GM12878 (cell line): ENCODE data around the gene CLDN16. TPM values are rescaled to one million over a fixed set of nuclear protein-coding genes. Genes with fewer than 3 reads are reported as not detected.

Experiments used
- ATAC-seq: fragments of 200-7000 bp; cut with Tn5 transposase; 3 replicates; pipeline ENCODE4 v1.9.1; 2020; ENCODE audit warnings: mild to moderate bottlenecking, moderate library complexity
- BruUV-seq: library from RNA; stranded (reverse); fragments of 400-500 nt; replicated peaks from 2 replicates; lab custom pipeline; 2021; lab: Mats Ljungman, UMichigan
- CTCF ChIA-PET: fragments of 300-600 bp; sonication (Branson Sonifier 250); formaldehyde crosslinking; extraction: SDS; loops from one replicate; lab custom pipeline; 2021; ENCODE audit warnings: inconsistent platforms; lab: Yijun Ruan, JAX
- POLR2A ChIA-PET: fragments of 350-600 bp; formaldehyde crosslinking; extraction: SDS; loops from one replicate; lab custom pipeline; 2021; ENCODE audit warnings: inconsistent platforms; lab: Charles Lee
- RAD21 ChIA-PET: fragments of 300-600 bp; sonication (Branson Sonifier 250); formaldehyde crosslinking; loops from one replicate; lab custom pipeline; 2023; ENCODE audit warnings: antibody characterized with exemption; ENCODE audit not compliant: unreplicated experiment; lab: Charles Lee
- SMC1A ChIA-PET: fragments of 300-600 bp; sonication (Branson Sonifier 250); formaldehyde crosslinking; loops from one replicate; lab custom pipeline; 2023; ENCODE audit not compliant: unreplicated experiment, uncharacterized antibody; lab: Charles Lee
- DNase-seq: peaks from one replicate; pipeline ENCODE4 v3.0.0-alpha.2; 2011; ENCODE audit warnings: low read depth, low spot score
- FAIRE-seq: peaks from 3 replicates; lab custom pipeline; 2011; peaks lifted over from hg19 to GRCh38; lab: Jason Lieb, UNC
- H2AFZ ChIP-seq: 2 replicates; pipeline ENCODE4 v1.6.0; 2011; ENCODE audit warnings: low read depth, low read length, control low read depth; ENCODE audit not compliant: control insufficient read depth
- H3K27ac ChIP-seq: 2 replicates; pipeline ENCODE4 v1.5.1; 2011; ENCODE audit warnings: control low read depth; ENCODE audit not compliant: control insufficient read depth, insufficient read depth
- H3K27me3 ChIP-seq, 2 experiments: replicated peaks in 1 of 2; 2 replicates each; pipeline versions ENCODE4 v1.6.0 to v1.6.1; 2011; ENCODE audit warnings: low read length in 1 of 2; ENCODE audit not compliant: control insufficient read depth in 2 of 2, insufficient read depth in 2 of 2
- H3K36me3 ChIP-seq, 2 experiments: 2 replicates each; pipeline ENCODE4 v1.5.1; 2011; ENCODE audit warnings: low read length in 1 of 2; ENCODE audit not compliant: control insufficient read depth in 2 of 2, insufficient read depth in 2 of 2
- H3K4me1 ChIP-seq: 2 replicates; pipeline ENCODE4 v1.6.1; 2011; ENCODE audit warnings: mild to moderate bottlenecking, low read length, moderate library complexity, mixed read lengths; ENCODE audit not compliant: control insufficient read depth, insufficient read depth
- H3K4me2 ChIP-seq: 2 replicates; pipeline ENCODE4 v1.6.0; 2011; ENCODE audit warnings: control low read depth; ENCODE audit not compliant: control insufficient read depth, insufficient read depth
- H3K4me3 ChIP-seq: fragments of 200-600 bp; sonication (generic); 2 replicates; pipeline ENCODE4 v1.5.1; 2016
- H3K79me2 ChIP-seq: 2 replicates; pipeline ENCODE4 v1.6.0; 2011; ENCODE audit warnings: low read length; ENCODE audit not compliant: control insufficient read depth, insufficient read depth
- H3K9ac ChIP-seq: 2 replicates; pipeline ENCODE4 v1.8.0; 2011; ENCODE audit warnings: low read length, control low read depth, mixed read lengths; ENCODE audit not compliant: control insufficient read depth, insufficient read depth
- H3K9me3 ChIP-seq: replicated peaks from 3 replicates; pipeline ENCODE4 v1.5.1; 2011; ENCODE audit warnings: mild to moderate bottlenecking, low read length; ENCODE audit not compliant: control insufficient read depth, insufficient read depth
- H4K20me1 ChIP-seq: 2 replicates; pipeline ENCODE4 v1.6.0; 2011; ENCODE audit not compliant: control insufficient read depth, insufficient read depth
- ATF7 ChIP-seq: fragments of 450-650 bp; IDR thresholded peaks from 2 replicates; pipeline ENCODE4 v1.6.1; 2016; ENCODE audit warnings: low read depth, mild to moderate bottlenecking
- CEBPB ChIP-seq, 2 experiments: fragments of 150-350 bp in 1 of 2; IDR thresholded peaks; 2 replicates each; pipeline ENCODE4 v1.6.1; 2012 to 2014; ENCODE audit warnings: low read depth in 2 of 2, low read length in 2 of 2, borderline replicate concordance in 1 of 2, inconsistent platforms in 1 of 2
- GATAD2B ChIP-seq: fragments of 450-650 bp; conservative IDR thresholded peaks from 2 replicates; pipeline ENCODE4 v1.6.1; 2017; ENCODE audit warnings: low read depth, mild to moderate bottlenecking, moderate library complexity
- HDAC2 ChIP-seq: fragments of 200-600 bp; sonication (generic); IDR thresholded peaks from 2 replicates; pipeline ENCODE4 v1.6.1; 2017
- KAT2A ChIP-seq: conservative IDR thresholded peaks from 2 replicates; pipeline ENCODE4 v1.6.1; 2011; ENCODE audit warnings: low read depth, low read length; ENCODE audit not compliant: control insufficient read depth
- KDM1A ChIP-seq: fragments of 200-600 bp; sonication (generic); IDR thresholded peaks from 2 replicates; pipeline ENCODE4 v1.6.1; 2016; ENCODE audit warnings: borderline replicate concordance
- MEF2B ChIP-seq: fragments of 450-650 bp; IDR thresholded peaks from 2 replicates; pipeline ENCODE4 v1.6.1; 2018; ENCODE audit warnings: mild to moderate bottlenecking, moderate library complexity; ENCODE audit not compliant: partially characterized antibody, poor library complexity, severe bottlenecking
- NFYA ChIP-seq: IDR thresholded peaks from 2 replicates; pipeline ENCODE4 v1.6.1; 2011; ENCODE audit warnings: low read depth, mild to moderate bottlenecking, low read length, improper control_type of control experiment, borderline replicate concordance
- RELA ChIP-seq: fragments of 450-650 bp; IDR thresholded peaks from 2 replicates; pipeline ENCODE4 v1.8.0; 2014; ENCODE audit warnings: borderline replicate concordance; ENCODE audit not compliant: partially characterized antibody
- SIX5 ChIP-seq: IDR thresholded peaks from 2 replicates; pipeline ENCODE4 v1.6.1; 2011; ENCODE audit warnings: mild to moderate bottlenecking, low read depth, low read length, moderate library complexity; ENCODE audit not compliant: severe bottlenecking
- SREBF2 ChIP-seq: IDR thresholded peaks from 2 replicates; pipeline ENCODE4 v1.6.1; 2012; ENCODE audit warnings: mild to moderate bottlenecking, low read length
- SUZ12 ChIP-seq: fragments of 200-600 bp; sonication (generic); IDR thresholded peaks from one replicate; pipeline ENCODE4 v1.6.1; 2018; ENCODE audit warnings: antibody characterized with exemption, mild to moderate bottlenecking; ENCODE audit not compliant: unreplicated experiment
- ZNF24 ChIP-seq: fragments of 450-650 bp; IDR thresholded peaks from 2 replicates; pipeline ENCODE4 v1.6.1; 2017; ENCODE audit warnings: antibody characterized with exemption, mild to moderate bottlenecking
- ZNF274 ChIP-seq: IDR thresholded peaks from one replicate; pipeline ENCODE4 v1.8.0; 2011; ENCODE audit not compliant: insufficient read length, insufficient read depth
- ZNF384 ChIP-seq: IDR thresholded peaks from 2 replicates; pipeline ENCODE4 v1.6.1; 2012; ENCODE audit warnings: low read depth, mild to moderate bottlenecking, low read length, improper control_type of control experiment, borderline replicate concordance
- WGBS: methylation state at CpG from one replicate; pipeline ENCODE4 v1.1.6; 2016; ENCODE audit warnings: low lambda C conversion rate; ENCODE audit not compliant: insufficient replicate concordance, insufficient coverage; ENCODE audit errors: missing lambda C conversion rate; 5-methylcytosine and 5-hydroxymethylcytosine counted together
- in situ Hi-C: fragments of 300-500 bp; cut with MboI; formaldehyde crosslinking; loops from 9 replicates; pipeline ENCODE4 v1.14.3; 2018; ENCODE audit warnings: mixed read lengths
- intact Hi-C: fragments of 100-400 bp; cut with micrococcal nuclease; formaldehyde crosslinking; loops from one replicate; pipeline ENCODE4 v1.14.2; 2022; ENCODE audit not compliant: unreplicated experiment
- polyA plus RNA-seq, 11 experiments: library from polyadenylated mRNA; depleted of rRNA in 4 of 11; unstranded in 6 of 11; stranded (reverse) in 5 of 11; fragments of >200 nt; fragmentation: Nextera tagmentation in 4 of 11; fragmentation: Illumina TruSeq in 1 of 11; extraction: Ambion mirVana in 4 of 11; extraction: Trizol in 1 of 11; gene quantifications; 1 replicate in 1 of 11; 2 replicates in 10 of 11; pipeline versions ENCODE4 v1.2.1 to v1.2.3, GENCODE V29; 2011 to 2016; ENCODE audit warnings: inconsistent platforms in 2 of 11, missing spikeins in 2 of 11, low read depth in 1 of 11
- total RNA-seq, 4 experiments: library from RNA; depleted of rRNA in 3 of 4; stranded (reverse); fragments of >200 nt in 3 of 4; fragmentation: Illumina TruSeq in 1 of 4; extraction: Trizol in 1 of 4; gene quantifications; 2 replicates each; pipeline versions ENCODE4 v1.2.1 to v1.2.3, GENCODE V29; 2013 to 2021
- TF ChIP-seq, protein P1 (sequence below): IDR thresholded peaks from 2 replicates; pipeline ENCODE4 v1.6.1; 2011; ENCODE audit warnings: borderline replicate concordance, low read depth, mild to moderate bottlenecking, moderate library complexity, low read length; ENCODE audit not compliant: insufficient read depth, poor library complexity, severe bottlenecking
- TF ChIP-seq, protein P2 (sequence below): fragments of 450-650 bp; formaldehyde crosslinking; IDR thresholded peaks from 2 replicates; pipeline ENCODE4 v1.4.0; 2022; ENCODE audit warnings: mild to moderate bottlenecking, moderate library complexity
- TF ChIP-seq, protein P3 (sequence below), 3 experiments: IDR thresholded peaks in 2 of 3; conservative IDR thresholded peaks in 1 of 3; 2 replicates each; pipeline ENCODE4 v1.5.1; 2011; ENCODE audit warnings: low read depth in 3 of 3, low read length in 3 of 3, mild to moderate bottlenecking in 3 of 3, control low read depth in 2 of 3, moderate library complexity in 2 of 3, inconsistent platforms in 1 of 3, mixed read lengths in 1 of 3; ENCODE audit not compliant: control insufficient read depth in 2 of 3, insufficient read depth in 1 of 3; ENCODE audit errors: extremely low read depth in 1 of 3

The CLDN16 gene
- total and polyA plus RNA-seq, 10 of the 15 experiments (the other 5 are each of a cell fraction or from before 2014, with no cell fraction given), result 3.2 to 26.6 (median 4.0) TPM

DNA sequence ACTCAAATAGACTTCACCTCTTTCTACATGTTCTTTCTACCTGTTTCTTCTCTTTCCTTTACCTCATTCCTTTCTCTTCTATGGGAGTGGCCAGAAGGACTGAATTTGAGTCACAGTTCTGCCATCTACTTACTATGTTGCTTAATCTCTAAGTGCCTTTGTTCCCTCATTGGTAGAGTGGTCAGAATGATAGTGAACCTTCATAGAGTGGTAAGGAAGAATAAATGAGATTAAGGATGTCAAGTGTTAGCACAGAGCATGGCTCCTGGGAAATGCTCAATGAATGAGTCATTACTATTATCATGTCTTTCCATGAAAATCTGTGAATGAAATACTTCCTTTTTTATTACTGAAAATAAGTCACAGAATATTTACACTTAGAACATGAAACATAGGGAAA lies 44.3 kb downstream of the CLDN16 start (continued):
- TF ChIP-seq ATF7 (no peak), RELA (no peak), CEBPB (IDR thresholded peaks at IDR 0.05; ENCODE audit: borderline replicate concordance in 1 of 2, low read depth in 2 of 2, low read length in 2 of 2) (no peak), GATAD2B (no peak), ZNF274 (no peak), SUZ12 (no peak)
- TF ChIP-seq, protein P1, sequence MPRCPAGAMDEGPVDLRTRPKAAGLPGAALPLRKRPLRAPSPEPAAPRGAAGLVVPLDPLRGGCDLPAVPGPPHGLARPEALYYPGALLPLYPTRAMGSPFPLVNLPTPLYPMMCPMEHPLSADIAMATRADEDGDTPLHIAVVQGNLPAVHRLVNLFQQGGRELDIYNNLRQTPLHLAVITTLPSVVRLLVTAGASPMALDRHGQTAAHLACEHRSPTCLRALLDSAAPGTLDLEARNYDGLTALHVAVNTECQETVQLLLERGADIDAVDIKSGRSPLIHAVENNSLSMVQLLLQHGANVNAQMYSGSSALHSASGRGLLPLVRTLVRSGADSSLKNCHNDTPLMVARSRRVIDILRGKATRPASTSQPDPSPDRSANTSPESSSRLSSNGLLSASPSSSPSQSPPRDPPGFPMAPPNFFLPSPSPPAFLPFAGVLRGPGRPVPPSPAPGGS, result no peak
- TF ChIP-seq, protein P2, sequence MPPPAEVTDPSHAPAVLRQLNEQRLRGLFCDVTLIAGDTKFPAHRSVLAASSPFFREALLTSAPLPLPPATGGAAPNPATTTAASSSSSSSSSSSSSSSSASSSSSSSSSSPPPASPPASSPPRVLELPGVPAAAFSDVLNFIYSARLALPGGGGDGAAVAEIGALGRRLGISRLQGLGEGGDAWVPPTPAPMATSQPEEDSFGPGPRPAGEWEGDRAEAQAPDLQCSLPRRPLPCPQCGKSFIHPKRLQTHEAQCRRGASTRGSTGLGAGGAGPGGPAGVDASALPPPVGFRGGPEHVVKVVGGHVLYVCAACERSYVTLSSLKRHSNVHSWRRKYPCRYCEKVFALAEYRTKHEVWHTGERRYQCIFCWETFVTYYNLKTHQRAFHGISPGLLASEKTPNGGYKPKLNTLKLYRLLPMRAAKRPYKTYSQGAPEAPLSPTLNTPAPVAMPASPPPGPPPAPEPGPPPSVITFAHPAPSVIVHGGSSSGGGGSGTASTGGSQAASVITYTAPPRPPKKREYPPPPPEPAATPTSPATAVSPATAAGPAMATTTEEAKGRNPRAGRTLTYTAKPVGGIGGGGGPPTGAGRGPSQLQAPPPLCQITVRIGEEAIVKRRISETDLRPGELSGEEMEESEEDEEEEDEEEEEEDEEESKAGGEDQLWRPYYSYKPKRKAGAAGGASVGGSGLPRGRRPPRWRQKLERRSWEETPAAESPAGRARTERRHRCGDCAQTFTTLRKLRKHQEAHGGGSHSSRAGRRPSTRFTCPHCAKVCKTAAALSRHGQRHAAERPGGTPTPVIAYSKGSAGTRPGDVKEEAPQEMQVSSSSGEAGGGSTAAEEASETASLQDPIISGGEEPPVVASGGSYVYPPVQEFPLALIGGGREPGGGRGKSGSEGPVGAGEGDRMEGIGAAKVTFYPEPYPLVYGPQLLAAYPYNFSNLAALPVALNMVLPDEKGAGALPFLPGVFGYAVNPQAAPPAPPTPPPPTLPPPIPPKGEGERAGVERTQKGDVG (CRISPR knock-in tag), result no peak
- TF ChIP-seq, all 136 proteins: peak for 0

DNA sequence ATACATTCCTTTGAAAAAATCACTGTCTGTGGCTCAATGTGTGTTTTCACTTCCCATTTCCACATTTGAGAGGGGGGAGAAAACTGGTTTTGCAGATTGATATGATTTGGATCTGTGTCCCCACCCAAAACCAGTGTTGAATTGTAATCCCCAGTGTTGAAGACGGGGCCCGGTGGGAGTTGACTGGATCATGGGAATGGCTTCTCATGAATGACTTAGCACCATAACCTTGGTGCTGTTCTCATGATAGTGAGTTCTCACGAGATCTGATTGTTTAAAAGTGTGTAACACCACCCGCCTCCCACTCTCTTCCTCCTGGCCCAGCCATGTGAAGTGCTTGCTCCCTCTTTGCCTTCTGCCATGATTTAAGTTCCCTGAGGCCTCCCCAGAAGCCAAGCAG lies 45.7 kb downstream of the CLDN16 start:
- ChIA-PET SMC1A (interaction anchor here (2.4 kb wide), 1 partner anchor 10 kb away, joined by 10 read pairs; no protein-coding TSS in a partner anchor), POLR2A (no interaction called here), RAD21 (no interaction called here), CTCF (no interaction called here)
- no peak overlapping the region for H2AFZ ChIP-seq
- H3K79me2 ChIP-seq, result no peaks in the 10 kb centered on the region
- H3K9me3 ChIP-seq, result no peaks in the 10 kb centered on the region
- intact Hi-C loops (no loop called here), in situ Hi-C loops (no loop called here)
- no peaks in the 10 kb centered on the region for H4K20me1 ChIP-seq
- H3K36me3 ChIP-seq, result no peaks in the 10 kb centered on the region
- BruUV-seq, result no TSS peak
- no peak overlapping the region for H3K4me2 ChIP-seq
- no peak for FAIRE-seq
- no peak for ATAC-seq
- 53% methylated on average over 4 of the region's 4 CpGs for WGBS
- no peak overlapping the region for H3K9ac ChIP-seq
- H3K27me3 ChIP-seq, result no peaks in the 10 kb centered on the region
- DNase-seq, result no peak
- no peak overlapping the region for H3K4me3 ChIP-seq
- H3K4me1 ChIP-seq, result no peaks in the 10 kb centered on the region
- H3K27ac ChIP-seq, result no peak overlapping the region
- no peak for TF ChIP-seq ZNF24
- TF ChIP-seq SIX5, result no peak
- no peak for TF ChIP-seq HDAC2
- TF ChIP-seq SREBF2, result no peak
- no peak for TF ChIP-seq NFYA
- no peak for TF ChIP-seq KAT2A
- TF ChIP-seq MEF2B, result no peak
- no peak for TF ChIP-seq KDM1A
- TF ChIP-seq, protein P3, sequence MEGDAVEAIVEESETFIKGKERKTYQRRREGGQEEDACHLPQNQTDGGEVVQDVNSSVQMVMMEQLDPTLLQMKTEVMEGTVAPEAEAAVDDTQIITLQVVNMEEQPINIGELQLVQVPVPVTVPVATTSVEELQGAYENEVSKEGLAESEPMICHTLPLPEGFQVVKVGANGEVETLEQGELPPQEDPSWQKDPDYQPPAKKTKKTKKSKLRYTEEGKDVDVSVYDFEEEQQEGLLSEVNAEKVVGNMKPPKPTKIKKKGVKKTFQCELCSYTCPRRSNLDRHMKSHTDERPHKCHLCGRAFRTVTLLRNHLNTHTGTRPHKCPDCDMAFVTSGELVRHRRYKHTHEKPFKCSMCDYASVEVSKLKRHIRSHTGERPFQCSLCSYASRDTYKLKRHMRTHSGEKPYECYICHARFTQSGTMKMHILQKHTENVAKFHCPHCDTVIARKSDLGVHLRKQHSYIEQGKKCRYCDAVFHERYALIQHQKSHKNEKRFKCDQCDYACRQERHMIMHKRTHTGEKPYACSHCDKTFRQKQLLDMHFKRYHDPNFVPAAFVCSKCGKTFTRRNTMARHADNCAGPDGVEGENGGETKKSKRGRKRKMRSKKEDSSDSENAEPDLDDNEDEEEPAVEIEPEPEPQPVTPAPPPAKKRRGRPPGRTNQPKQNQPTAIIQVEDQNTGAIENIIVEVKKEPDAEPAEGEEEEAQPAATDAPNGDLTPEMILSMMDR (IDR thresholded peaks at IDR 0.05 in 2 of 3, conservative IDR thresholded peaks at IDR 0.05 in 1 of 3; ENCODE audit: control insufficient read depth in 2 of 3, extremely low read depth in 1 of 3, insufficient read depth in 1 of 3, low read depth in 3 of 3, low read length in 3 of 3), result no peak
- TF ChIP-seq ZNF384, result no peak
